ENCODE measurements around the gene INPP5D.

DNA sequence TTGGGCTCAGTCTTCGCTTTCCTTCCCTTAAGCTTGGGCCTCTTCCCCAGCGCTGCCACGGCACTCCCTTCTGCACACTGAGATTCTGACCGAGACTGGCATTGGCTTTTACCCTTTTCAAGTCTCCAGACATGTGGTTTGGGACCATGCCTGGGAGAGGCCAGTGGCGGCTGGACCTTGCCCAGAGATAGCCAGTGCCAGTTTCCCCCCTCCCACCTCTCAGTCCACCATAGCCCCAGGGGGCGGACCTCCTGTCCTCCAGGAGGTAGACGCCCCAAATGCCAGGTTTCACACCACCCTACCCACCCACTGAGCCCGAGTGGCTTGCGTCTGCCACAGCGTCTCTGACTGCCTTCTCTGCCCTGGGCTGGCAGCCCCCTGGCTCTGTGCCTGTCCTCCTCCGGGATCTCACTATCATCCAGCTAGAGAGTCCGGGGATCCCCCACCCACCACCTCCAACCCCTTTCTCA lies 47.7 kb downstream of the INPP5D start:
- TF ChIP-seq POLR2A (IDR thresholded peaks at IDR 0.05; ENCODE audit: low read depth, low read length) (no peak), EZH2 (IDR thresholded peaks at IDR 0.05; ENCODE audit: borderline replicate concordance, low read depth, low read length, severe bottlenecking) (no peak), POLR2AphosphoS5 (IDR thresholded peaks at IDR 0.05; ENCODE audit: insufficient read depth, low read depth, low read length) (no peak), MAX (IDR thresholded peaks at IDR 0.05; ENCODE audit: insufficient read depth, insufficient read length) (no peak)
- TF ChIP-seq, protein P1, sequence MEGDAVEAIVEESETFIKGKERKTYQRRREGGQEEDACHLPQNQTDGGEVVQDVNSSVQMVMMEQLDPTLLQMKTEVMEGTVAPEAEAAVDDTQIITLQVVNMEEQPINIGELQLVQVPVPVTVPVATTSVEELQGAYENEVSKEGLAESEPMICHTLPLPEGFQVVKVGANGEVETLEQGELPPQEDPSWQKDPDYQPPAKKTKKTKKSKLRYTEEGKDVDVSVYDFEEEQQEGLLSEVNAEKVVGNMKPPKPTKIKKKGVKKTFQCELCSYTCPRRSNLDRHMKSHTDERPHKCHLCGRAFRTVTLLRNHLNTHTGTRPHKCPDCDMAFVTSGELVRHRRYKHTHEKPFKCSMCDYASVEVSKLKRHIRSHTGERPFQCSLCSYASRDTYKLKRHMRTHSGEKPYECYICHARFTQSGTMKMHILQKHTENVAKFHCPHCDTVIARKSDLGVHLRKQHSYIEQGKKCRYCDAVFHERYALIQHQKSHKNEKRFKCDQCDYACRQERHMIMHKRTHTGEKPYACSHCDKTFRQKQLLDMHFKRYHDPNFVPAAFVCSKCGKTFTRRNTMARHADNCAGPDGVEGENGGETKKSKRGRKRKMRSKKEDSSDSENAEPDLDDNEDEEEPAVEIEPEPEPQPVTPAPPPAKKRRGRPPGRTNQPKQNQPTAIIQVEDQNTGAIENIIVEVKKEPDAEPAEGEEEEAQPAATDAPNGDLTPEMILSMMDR (IDR thresholded peaks at IDR 0.05; ENCODE audit: extremely low read depth in 1 of 2, insufficient read depth in 1 of 2, low read depth in 1 of 2, low read length in 2 of 2) = no peak

Measured in endothelial cell of umbilical vein (primary cell).